Measurements from ENCODE around the gene ELK4.

ELK4 gene

DNA sequence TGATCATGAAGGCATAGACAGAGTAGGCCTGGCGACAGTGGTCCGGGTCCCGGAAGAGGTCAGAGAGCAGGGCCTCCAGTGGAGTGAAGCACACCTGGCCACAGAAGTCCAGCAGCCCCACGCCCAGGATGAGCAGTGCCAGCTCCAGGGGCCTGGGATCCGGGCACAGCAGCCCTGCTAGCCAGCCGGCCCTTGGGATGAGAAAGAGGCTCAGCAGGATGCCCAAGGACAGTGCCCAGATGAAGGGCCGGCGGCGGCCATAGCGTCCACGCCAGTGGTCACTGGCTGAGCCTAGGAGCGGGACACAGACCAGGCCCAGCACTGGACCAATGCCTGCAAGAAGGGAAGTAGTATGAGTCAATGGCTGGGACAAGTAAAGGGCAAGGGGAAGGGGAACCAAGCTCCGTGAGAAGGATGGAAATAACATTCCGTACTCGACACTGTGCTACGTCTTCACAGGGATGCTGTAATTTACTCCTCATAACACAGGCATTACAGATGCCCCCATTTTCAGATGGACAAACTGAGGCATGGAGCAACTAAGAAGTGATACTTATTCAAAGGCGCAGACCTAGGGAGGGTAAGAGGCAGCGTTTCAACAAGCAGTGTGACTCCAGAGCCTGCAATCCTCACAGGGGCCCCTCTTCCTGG is 31.6 kb upstream of the ELK4 start:
- Histone ChIP-seq H3K27ac (ENCODE audit: low read length) (no peak overlapping the region), H3K79me2 (ENCODE audit: low read length) (peaks cover 26% of the 10 kb centered on the region), H3K9ac (ENCODE audit: low read length) (no peak overlapping the region), H3K4me2 (ENCODE audit: low read length) (no peak overlapping the region), H3K9me3 (ENCODE audit: insufficient read depth, low read length) (no peaks in the 10 kb centered on the region), H2AFZ (ENCODE audit: low read depth, low read length) (no peak overlapping the region), H3K4me3 (ENCODE audit: low read length) (no peak overlapping the region), H4K20me1 (ENCODE audit: insufficient read depth, low read length) (no peaks in the 10 kb centered on the region), H3K36me3 (replicated peaks; ENCODE audit: low read depth, low read length) (peaks cover 24% of the 10 kb centered on the region), H3K4me1 (ENCODE audit: low read length) (peaks cover 46% of the 10 kb centered on the region), H3K27me3 (ENCODE audit: low read depth, low read length) (no peaks in the 10 kb centered on the region)
- TF ChIP-seq EZH2phosphoT487 (IDR thresholded peaks at IDR 0.05; ENCODE audit: low read depth): no peak
- TF ChIP-seq, protein P1, sequence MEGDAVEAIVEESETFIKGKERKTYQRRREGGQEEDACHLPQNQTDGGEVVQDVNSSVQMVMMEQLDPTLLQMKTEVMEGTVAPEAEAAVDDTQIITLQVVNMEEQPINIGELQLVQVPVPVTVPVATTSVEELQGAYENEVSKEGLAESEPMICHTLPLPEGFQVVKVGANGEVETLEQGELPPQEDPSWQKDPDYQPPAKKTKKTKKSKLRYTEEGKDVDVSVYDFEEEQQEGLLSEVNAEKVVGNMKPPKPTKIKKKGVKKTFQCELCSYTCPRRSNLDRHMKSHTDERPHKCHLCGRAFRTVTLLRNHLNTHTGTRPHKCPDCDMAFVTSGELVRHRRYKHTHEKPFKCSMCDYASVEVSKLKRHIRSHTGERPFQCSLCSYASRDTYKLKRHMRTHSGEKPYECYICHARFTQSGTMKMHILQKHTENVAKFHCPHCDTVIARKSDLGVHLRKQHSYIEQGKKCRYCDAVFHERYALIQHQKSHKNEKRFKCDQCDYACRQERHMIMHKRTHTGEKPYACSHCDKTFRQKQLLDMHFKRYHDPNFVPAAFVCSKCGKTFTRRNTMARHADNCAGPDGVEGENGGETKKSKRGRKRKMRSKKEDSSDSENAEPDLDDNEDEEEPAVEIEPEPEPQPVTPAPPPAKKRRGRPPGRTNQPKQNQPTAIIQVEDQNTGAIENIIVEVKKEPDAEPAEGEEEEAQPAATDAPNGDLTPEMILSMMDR (IDR thresholded peaks at IDR 0.05; ENCODE audit: low read depth, low read length): no peak

DNA sequence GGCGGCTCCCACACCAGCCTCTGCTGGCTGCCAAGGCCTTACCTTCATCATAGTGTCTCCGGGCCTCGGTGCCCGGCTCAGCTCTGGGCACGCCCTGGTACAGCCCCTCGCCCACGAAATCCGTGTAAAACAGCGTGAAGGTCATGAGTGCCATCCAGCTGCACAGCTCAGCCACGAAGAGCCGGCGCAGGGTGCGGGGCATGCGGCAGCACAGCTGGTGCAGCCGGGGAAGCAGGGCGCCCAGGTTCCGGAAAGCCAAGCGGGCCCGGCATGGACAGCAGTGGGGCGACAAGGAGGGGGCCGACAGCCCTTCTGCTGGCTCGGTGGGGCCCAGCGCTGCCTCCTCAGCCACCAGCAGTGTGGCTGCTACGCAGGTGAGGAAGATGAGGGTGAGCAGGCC is 31.0 kb upstream of the ELK4 start:
- Histone ChIP-seq H3K9ac (ENCODE audit: low read length) (no peak overlapping the region), H3K27ac (ENCODE audit: low read length) (no peak overlapping the region), H3K9me3 (ENCODE audit: insufficient read depth, low read length) (no peaks in the 10 kb centered on the region), H4K20me1 (ENCODE audit: insufficient read depth, low read length) (0 out of 2 replicates have a peak, but pooled peaks cover 2% of the 10 kb centered on the region), H3K4me1 (ENCODE audit: low read length) (peaks cover 40% of the 10 kb centered on the region), H3K27me3 (ENCODE audit: low read depth, low read length) (no peaks in the 10 kb centered on the region), H3K4me2 (ENCODE audit: low read length) (no peak overlapping the region), H3K79me2 (ENCODE audit: low read length) (peaks cover 20% of the 10 kb centered on the region), H3K4me3 (ENCODE audit: low read length) (no peak overlapping the region), H2AFZ (ENCODE audit: low read depth, low read length) (no peak overlapping the region), H3K36me3 (replicated peaks; ENCODE audit: low read depth, low read length) (peaks cover 24% of the 10 kb centered on the region)
- no peak for TF ChIP-seq EZH2phosphoT487 (IDR thresholded peaks at IDR 0.05; ENCODE audit: low read depth)
- TF ChIP-seq, protein P1 (IDR thresholded peaks at IDR 0.05; ENCODE audit: low read depth, low read length): no peak

DNA sequence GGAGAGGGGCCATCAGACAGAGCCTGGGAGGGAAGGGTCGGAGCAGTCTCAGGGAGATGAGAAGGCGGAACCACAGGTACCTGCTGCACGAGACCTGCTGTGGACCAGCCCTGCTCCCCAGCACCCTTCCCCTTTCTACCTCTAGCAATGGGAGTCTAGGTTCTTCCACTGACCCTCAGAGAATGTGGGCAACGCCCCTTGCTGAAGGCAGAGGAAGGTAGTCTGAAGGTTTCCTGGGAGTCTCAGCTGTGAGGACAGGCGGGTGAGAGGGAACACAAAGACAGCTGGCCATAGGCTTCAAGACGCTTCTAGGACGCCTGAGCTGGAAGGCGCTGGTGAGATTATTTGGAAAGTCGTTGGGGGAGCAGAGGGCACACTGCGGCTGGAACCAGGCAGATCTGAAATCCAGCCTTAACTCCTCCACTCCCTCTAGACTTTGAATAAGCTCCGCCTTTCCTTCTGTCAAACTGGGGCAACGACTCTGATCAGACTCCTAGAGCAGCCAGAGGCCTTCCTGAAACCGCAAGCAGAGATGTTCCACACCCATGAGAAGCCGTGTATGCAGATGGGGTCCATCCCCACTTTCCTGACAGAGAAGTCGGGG is 30.4 kb upstream of the ELK4 start:
- no peak for TF ChIP-seq EZH2phosphoT487 (IDR thresholded peaks at IDR 0.05; ENCODE audit: low read depth)
- TF ChIP-seq, protein P1 (IDR thresholded peaks at IDR 0.05; ENCODE audit: low read depth, low read length): no peak
- Histone ChIP-seq H3K4me2 (ENCODE audit: low read length) (no peak overlapping the region), H3K27ac (ENCODE audit: low read length) (no peak overlapping the region)

DNA sequence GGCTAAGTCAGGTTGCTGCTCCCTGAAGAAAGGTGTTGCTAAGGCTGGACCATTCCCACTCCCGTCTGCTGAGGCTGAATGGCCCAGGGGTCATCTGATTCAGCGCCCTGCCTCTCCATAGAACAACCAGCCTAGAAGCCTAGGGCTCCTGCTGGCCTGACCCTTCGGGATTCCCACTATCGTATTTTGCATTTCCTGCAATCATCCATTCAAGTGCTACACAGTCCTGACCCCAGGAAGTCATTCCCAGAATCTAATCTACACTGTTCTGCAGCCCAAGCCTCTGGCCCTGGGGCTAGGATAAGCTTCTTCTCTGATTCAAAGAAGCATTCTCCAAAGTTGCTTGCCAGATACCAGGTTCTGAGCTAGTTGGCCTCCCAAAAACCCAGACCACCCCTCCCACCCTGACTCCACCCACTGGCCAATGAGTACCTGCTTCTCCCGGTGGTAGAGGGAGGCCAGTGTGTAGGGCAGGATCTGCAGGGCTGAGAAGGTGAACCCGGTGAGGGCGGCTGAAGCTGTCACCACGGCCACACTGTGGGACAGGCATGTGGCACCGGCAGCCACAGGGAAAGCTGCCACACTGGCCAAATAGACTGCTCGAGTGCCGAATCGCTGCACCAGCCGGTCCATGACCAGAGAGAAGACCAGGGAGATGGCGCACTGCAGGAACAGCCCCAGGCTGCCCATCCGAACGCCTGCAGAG is 29.8 kb upstream of the ELK4 start:
- Histone ChIP-seq H3K36me3 (replicated peaks; ENCODE audit: low read depth, low read length) (peaks cover 24% of the 10 kb centered on the region), H4K20me1 (ENCODE audit: insufficient read depth, low read length) (0 out of 2 replicates have a peak, but pooled peaks cover 3% of the 10 kb centered on the region), H3K4me3 (ENCODE audit: low read length) (no peak overlapping the region), H3K27me3 (ENCODE audit: low read depth, low read length) (no peaks in the 10 kb centered on the region), H3K4me1 (ENCODE audit: low read length) (peaks cover 30% of the 10 kb centered on the region), H3K27ac (ENCODE audit: low read length) (no peak overlapping the region), H3K9ac (ENCODE audit: low read length) (no peak overlapping the region), H3K4me2 (ENCODE audit: low read length) (no peak overlapping the region), H3K9me3 (ENCODE audit: insufficient read depth, low read length) (no peaks in the 10 kb centered on the region), H3K79me2 (ENCODE audit: low read length) (peaks cover 12% of the 10 kb centered on the region), H2AFZ (ENCODE audit: low read depth, low read length) (no peak overlapping the region)
- TF ChIP-seq, protein P1 (IDR thresholded peaks at IDR 0.05; ENCODE audit: low read depth, low read length): no peak
- TF ChIP-seq EZH2phosphoT487 (IDR thresholded peaks at IDR 0.05; ENCODE audit: low read depth): no peak

More for the DNA sequence above, 30.4 kb upstream of the ELK4 start:
- Histone ChIP-seq H3K79me2 (ENCODE audit: low read length) (peaks cover 17% of the 10 kb centered on the region), H2AFZ (ENCODE audit: low read depth, low read length) (no peak overlapping the region), H3K9ac (ENCODE audit: low read length) (no peak overlapping the region), H3K27me3 (ENCODE audit: low read depth, low read length) (no peaks in the 10 kb centered on the region), H3K36me3 (replicated peaks; ENCODE audit: low read depth, low read length) (peaks cover 24% of the 10 kb centered on the region), H4K20me1 (ENCODE audit: insufficient read depth, low read length) (0 out of 2 replicates have a peak, but pooled peaks cover 3% of the 10 kb centered on the region), H3K4me3 (ENCODE audit: low read length) (no peak overlapping the region), H3K9me3 (ENCODE audit: insufficient read depth, low read length) (no peaks in the 10 kb centered on the region), H3K4me1 (ENCODE audit: low read length) (peaks cover 36% of the 10 kb centered on the region)

Data from OCI-LY3 (cell line).